Subcutaneous adipose tissue (tissue), 4 donors: ENCODE data around the gene LSS. TPM values are rescaled to one million over a fixed set of nuclear protein-coding genes. Genes with fewer than 3 reads are reported as not detected.

ENCODE experiments used
- CTCF ChIP-seq: fragments of 450-650 bp; IDR thresholded peaks from one replicate; pipeline ENCODE4 v1.5.1; 2016; ENCODE audit warnings: low read depth, mild to moderate bottlenecking, control low read depth, antibody characterized with exemption, moderate library complexity
- total RNA-seq, 4 donors: library from RNA; depleted of rRNA; stranded (reverse); fragments of >200 nt; gene quantifications; one replicate each; pipeline ENCODE4 v1.1.0, GENCODE V29; 2016

Gene LSS
- total RNA-seq, 4 donors from 2014 or later, result 46.5 to 194 (median 141) TPM

- TF ChIP-seq CTCF, result no peak
Measured at GRCh38 chr21:46179708-46180078, 48.9 kb downstream of the LSS start.

GRCh38 chr21:46178961-46179360 is 49.6 kb downstream of the LSS start:
- TF ChIP-seq CTCF, result no peak

GRCh38 chr21:46173573-46173972 is 55.0 kb downstream of the LSS start:
- no peak for TF ChIP-seq CTCF

GRCh38 chr21:46172863-46173528 is 55.6 kb downstream of the LSS start:
- TF ChIP-seq CTCF, result no peak

GRCh38 chr21:46171996-46172862 is 56.3 kb downstream of the LSS start:
- no peak for TF ChIP-seq CTCF

- TF ChIP-seq CTCF, result no peak
Measured at GRCh38 chr21:46171585-46171984, 57.0 kb downstream of the LSS start.

- TF ChIP-seq CTCF, result no peak
Measured at GRCh38 chr21:46168659-46169386, 59.8 kb downstream of the LSS start.
